NCI-H2107 treated with DMSO at 0.1 percent for 48 hours (cell line): ENCODE measurements around the gene TGM2.
"Not testable (repeated sequence)": the region's sequence is repeated elsewhere in the genome, so short reads cannot be mapped to it uniquely, and the experiment has no call there.

ENCODE experiments used
- DNase-seq: peaks from one replicate; lab custom pipeline; 2025; ENCODE audit not compliant: unreplicated experiment; lab: John Stamatoyannopoulos, UW

The TGM2 gene

DNA sequence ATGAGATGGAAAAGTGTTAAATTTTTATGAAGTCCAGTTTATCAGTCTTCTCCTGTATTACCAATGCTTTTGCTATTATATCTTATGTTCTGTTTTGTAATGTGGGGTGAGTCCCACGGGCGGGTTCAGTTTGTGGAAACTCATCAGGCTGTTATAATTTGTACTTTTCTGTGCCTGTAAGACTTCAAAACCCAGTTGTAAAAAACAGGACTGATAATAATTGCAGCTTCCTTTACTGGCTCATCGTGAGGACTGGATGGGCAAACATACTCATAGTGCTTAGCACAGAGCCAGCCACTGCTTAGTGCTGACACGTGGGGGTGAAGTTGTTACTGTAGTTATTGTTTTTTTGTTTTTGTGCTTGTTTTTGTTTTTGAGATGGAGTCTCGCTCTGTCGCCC is 45.6 kb downstream of the TGM2 start:
- DNase-seq, result no peak

DNA sequence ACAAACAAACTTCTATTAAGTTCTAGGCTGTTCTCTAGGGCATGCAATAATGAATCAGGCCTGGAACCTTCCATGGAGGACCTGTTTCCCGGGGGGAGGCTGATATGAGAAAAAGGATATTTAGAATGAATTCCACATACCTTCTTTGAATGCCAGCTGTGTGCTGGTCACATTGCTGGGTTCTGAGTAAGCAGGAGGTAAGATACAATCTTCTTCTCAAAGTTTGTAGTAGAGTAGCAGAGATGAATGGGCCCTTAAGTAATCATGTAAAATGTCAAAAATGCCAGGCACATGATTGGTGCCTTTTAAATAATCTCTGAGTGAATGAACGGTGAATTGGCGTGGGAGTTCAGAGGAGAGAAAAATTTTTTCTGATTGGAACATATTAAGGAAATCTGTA is 47.4 kb downstream of the TGM2 start:
- no peak for DNase-seq

DNA sequence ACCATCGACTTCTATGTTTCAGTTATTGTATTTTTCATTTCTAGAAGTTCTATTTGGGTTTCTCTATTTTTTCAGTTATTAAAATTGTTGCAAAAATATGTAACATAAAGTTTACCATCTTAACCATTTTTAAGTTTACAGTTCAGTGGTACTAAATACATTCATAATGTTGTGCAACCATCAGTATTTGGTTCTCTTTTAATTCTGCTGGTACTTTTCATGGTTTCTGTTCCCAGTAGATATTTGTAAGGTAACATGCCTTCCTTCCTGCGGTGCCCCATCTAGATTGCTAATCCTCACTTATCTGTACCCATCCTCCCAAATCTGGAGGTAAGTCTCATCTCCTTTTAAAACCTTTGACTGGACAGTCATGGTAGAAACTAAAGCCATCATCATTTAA is 47.9 kb downstream of the TGM2 start:
- DNase-seq, result no peak

DNA sequence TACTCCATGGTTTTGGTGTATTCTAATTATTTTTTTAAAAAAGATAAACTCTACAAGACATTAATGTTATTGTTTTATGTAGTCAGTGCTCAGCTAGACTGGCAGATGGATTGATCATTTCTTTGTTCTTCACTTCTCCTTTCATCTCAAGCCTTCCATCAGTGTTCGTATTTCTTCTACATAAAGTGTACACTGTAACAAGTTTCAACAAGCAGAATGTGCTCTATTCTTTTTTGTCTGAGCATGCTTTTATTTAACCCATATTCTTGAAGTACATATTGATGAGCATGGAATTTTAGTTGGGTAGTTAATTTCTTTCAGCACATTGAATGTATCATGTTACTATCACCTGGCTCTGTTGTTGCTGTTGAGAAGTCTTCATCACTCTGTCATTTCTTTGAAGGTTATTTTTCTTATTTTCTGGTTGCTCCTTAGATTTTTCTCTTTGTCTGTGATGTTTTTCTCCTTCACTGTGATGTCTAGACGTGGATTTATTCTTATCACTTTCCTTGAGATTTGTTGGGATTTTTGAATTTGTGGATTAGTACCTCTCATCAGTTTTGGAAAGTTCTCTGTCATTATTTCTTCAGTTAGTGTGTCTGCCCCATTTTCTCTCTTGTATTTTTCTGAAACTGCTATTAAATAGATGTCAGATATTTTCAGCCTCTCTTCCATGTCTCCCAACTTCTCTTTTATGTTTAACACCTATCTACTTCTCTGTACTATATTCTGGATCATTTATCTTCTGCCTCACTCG is 48.5 kb downstream of the TGM2 start:
- no peak for DNase-seq

DNA sequence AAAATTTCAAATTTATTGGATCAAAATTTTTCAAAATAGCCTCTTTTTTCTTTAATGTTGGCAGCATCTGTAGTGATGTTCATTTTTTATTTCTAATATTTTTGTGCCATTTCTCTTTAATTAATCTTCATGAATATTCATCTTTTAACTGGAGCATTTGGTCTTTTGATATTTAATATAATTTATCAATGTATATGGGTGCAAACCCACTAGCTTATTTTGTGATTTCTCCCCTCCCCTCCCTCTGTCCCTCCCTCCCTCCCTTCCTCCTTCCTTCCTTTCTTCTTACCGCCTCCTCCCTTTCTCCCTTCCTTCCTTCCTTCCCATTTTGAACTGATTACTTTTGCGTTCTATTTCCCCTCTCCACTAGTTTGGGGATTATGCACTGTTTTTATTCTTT is 49.2 kb downstream of the TGM2 start:
- no peak for DNase-seq

DNA sequence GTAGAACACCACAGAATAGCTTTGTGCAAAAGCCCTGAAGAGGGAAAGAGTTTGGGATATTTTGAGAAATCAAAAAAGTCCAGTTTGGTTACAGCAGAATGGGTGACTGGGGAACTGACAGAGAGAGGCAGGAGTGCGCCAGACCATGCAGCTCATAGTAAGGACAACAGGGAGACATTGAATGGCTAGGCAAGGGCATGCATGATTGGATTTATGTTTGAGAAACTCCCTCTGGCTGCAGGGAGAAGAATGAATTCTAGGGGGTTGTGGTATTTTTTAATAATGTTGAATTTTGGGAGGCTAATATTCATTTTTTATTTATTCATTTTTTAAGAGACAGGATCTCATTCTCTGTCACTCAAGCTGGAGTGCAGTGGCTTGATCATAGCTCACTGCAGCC is 49.9 kb downstream of the TGM2 start:
- DNase-seq, result no peak

DNA sequence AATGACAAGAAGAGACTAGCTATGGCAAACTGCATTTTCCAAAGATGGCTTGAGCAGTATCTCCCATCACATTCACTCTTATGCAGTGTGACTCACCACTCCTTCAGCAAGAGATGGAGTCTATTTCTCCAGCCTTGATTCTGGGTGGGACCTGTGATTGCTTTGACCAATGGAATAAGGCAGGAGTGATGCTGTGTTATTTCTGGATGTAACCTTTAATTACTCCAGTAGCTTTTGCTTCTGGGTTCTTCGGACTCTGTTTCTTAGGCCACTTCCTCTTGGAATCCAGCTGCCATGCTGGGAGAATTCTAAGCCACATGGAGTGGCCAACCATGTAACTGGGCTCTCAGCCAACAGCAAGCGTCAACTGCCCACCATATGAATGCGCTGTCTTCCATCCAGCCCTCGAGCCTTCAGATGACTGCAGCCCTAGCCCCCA is 50.7 kb downstream of the TGM2 start:
- no peak for DNase-seq

DNA sequence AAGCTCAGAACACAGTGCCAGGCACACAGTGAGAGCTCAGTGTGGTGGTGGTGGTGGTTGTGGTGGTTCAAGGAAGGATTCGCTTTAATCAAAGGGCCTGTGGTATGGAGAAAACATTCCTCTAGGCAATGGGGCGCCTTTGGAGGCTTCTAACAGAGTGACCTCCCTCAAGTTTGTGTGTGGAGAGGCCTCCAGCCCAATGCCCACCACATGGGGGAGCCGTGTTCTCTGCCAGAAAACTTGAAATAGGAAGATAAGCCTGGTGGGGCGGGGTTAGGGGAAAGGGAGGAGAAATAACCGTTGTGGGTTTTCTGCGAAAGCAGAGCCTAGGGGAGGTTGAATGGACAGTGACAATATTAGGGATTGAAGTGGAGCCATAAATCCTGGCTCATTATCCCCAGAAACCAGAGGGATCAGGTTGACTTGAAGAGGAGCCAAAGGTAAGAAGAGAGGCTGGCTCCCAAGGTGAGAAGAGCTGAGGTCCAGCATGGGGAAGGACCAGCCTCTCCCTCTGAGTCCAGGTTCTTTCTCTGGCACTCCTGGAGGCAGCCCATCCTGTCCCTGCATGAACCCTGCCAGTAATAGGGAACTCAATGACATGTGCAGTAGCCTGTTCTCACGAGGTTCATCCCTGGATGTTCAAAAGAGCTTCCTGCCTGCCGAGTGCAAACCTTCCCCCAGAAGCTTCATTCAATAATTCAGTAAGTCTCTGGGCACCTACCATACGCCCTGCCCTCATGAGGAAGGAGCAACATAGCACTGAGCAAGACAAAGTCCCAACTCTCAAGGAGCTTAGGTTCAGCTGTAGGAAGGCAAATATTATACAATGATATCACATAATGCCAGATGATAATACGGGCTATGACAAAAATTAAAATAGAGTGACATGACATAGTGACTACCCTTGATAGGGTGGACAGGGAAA is 51.4 kb downstream of the TGM2 start:
- no peak for DNase-seq

DNA sequence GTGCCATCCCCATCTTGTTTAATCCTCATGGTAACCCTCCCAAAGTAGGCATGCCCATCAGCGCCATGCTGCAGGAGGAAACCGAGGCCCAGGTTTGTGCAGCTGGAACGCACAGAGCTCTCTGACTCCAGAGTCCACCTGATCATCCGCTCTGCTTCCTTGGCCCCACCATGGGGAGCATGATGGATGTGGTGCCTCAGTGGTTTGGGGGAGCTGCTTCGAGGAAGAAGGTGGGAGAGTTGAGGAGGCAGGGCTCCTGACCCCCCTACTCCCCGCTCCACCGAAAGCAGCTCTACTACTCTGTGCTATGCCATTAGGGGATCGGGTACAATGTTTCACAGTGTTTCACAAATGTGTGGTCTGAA is 52.2 kb downstream of the TGM2 start:
- no peak for DNase-seq

DNA sequence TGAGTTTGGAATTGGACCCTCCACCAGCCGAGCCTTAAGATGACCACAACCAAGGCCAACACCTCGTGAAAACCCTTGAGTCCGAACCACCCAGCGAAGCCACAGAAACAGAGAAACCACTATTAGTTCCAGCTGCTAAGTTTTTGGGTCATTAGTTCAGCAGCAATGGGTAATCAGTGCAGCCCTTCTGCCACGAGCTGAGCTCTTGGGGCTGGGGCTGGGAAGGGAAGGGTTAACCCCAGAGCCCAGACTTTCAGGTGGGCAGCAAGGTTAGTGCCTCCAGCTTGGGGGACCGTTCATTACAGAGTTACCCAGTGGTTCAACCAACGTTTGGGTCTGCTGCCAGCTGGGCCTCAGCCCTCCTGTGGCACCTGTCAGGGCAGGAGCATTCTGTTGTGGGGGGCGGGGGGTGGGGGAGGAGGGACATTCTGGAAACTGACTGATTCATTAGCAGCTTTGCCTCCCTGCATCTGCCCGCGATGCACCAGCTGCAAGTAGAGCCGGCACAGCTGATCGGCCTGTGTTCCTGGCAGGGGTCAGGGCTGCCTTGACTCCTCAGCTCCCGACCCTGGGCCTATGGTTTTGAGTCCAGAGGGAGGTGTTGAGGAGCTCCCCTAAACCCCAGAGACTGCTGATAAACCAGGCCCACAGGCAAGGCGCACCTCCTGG is 52.7 kb downstream of the TGM2 start:
- DNase-seq, result no peak

DNA sequence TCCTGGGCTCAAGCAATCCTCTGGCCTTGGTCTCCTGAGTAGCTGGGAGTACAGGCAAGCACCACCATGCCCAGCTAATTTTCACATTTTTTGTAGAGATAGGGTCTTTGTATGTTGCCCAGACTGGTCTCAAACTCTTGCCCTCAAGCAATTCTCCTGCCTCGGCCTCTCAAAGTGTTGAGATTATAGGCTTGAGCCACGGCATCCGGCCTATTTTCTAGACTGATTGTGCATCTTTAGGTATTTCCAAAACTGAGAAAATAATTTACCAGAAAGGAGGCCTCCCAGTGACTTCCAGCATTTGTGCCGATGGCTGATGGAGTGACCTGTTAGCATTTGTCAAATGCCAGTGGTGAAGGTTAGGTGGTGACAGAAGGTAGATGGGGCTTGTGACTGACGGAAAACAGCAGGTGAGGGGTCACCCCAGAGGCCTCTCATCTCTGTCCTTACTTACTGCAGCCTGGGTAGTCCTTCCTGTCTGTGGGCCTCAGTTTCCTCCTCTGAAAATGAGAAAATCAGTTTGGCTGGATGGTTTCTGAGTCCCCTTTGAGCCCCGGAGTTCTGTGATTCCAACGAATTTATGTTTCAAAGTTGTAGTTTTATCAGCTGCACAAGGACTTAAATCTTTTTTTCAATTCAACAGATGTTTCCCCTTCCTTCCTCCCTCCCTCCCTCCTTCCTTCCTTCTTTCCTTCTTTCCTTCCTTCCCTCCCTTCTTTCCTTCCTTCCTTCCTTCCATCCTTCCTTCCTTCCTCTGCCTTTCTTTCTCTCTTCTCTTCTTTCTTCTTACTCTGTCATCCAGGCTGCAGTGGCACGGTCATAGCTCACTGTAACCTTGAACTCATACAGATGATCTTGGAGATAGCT is 53.5 kb downstream of the TGM2 start:
- no peak for DNase-seq

DNA sequence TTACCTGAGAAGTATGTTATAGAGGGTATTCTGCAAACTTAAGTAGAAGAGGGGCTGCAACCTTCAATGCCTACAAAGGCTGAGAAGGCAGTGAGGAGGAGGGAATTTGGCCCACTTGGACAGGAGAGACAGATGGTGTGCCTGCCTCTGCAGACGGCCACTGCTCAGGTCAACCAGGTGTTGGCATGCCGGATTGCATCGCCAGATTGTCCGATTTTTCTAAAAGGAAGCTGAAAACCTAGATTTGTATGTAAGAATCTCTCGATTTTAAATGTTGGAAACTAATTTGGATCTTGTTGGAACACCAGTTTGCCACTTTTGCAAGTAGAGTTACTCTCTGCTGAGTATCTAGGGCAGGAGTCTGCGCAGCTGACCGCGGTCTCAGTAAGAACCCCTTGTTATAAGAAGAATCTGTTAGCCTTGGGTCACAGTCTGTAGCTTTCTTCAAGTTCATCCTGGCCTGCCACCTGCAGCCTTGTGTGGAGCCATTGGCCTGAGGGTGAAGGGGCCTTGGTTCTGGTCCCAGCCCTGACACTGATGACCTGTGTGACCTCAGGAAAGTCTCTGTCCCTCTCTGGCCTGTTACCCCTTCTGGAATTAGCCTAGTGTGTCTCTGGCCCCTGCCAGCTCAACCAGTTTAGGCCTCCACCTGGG is 54.4 kb downstream of the TGM2 start:
- DNase-seq, result no peak

DNA sequence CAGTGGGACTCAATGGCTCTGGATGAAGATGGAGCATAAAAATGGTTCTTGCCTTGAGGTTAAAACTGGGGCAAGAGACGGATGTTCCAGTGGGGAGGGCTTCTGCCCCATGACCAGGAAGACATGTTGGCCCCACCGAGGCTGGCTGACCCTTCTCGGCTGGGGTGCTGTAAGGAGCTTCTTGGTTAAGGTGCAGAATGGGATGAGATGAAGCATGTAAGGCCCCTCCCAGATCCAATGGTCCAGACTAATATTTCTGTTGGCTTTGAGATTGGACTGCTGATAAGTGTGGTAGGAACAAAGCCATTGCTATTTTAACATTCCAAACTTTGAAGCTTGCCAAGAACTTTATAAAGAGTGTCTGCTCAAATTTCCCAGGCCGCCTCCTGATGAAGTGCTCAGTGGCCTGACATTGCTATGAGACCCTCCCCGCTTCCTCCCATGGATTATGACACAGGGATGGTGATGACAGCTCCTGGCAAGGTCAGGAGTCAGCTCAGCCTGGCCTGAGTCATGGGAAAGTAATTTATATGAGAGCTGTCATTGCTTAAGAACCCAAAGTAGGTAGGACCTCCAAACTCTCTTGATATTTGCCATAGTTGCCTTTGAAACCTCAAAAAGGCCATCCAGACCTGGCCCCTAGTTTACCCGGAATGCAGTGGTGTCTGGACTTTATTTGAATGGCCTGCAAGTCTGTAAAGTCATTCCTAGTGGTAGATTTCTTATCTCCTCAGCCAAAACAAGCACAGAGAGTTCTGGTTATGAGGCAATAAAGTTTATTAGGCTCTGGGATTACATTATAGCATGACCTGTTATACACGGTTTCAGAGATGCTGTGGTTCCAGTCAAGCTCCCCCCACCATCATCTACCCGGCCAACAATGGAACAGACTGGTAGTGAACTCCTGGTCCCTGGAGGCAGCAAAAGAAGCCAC is 55.2 kb downstream of the TGM2 start:
- DNase-seq, result no peak

DNA sequence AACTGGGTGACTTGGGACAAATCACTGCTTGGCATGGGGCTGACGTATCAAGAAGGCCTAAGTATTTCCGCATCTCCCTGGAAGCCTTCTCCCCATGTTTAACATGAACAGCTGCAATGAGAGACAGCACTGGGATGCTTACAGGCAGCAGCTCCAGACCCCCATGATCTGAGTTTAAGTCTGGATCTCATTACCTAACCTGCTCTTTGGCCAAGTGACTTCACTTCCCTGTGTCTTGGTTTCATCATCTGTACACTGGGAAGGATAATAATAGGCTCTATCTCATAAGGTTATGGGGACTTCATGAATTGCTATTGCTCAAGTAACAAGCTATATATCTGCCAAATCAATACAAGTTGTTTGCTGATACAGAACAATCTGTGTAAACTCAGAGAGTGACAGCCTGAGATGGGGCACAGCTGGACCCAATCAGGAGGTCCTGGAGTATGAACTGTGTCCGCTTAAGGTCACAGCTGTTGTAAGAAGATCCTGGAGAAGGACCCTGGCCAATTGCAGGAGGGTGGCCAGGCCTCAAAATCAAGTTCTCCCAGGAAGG is 56.0 kb downstream of the TGM2 start:
- no peak for DNase-seq

DNA sequence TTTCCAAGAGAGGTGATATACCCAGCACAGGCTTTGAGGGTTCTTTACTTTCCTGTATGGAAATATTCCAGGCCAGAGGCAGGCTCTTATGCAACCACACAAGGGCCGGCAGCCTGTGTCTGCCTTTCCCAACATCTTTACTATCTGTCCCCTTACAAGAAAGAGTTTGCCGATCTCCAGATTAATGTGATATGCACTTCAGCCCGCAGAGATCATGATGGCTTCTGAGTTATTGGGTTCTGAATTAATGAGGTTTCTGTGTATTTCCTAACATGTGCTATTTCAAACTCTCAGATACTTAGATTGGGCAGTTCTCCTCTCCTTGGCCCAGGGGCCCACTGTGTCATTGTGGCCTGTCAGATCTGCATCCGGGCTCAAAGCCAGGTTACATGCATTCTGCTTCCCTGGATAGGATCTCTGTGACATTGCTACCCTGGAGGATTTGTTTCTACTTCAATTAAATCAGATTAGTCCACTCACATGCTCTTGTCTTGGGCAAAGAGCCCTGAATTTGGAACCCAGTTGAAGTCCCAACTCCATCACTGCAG is 56.6 kb downstream of the TGM2 start:
- no peak for DNase-seq

DNA sequence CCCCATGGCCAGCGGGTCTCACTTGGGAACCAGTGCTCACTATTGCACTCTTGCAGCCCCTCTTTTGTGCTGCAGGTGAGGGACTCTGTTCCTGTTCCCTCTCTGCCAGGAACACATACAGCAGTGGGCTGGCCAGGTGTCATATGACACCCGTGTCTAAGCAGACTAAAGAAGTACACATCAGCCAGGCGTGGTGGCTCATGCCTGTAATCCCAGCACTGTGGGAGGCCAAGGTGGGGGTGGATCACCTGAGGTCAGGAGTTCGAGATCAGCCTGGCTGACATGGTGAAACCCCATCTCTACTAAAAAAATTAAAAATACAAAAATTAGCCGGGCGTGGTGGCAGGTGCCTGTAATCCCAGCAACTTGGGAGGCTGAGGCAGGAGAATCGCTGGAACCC is 57.2 kb downstream of the TGM2 start:
- not testable (repeated sequence) for DNase-seq

DNA sequence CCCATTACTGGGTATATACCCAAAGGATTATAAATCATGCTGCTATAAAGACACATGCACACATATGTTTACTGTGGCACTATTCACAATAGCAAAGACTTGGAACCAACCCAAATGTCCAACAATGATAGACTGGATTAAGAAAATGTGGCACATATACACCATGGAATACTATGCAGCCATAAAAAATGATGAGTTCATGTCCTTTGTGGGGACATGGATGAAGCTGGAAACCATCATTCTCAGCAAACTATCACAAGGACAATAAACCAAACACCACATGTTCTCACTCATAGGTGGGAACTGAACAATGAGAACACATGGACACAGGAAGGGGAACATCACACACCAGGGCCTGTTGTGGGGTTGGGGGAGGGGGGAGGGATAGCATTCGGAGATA is 57.7 kb downstream of the TGM2 start:
- not testable (repeated sequence) for DNase-seq

DNA sequence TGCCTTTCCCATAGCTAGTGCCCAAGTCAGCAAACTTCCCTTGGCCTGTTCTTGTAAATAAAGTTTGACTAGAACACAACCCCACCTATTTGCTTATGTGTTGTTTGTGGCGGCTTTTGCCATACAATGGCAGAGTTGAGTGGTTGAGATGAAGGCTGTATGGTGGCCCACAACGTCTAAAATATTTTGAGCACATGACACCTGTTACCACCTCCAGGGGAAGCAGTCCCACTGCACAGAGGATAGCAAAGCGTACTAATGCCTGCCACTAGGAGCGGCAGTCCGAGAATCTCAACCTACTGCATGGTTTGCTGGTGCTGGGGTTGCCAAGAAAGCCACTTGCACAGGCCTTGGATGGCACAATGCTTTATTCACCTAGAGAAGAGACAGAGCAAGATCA is 58.6 kb downstream of the TGM2 start:
- no peak for DNase-seq

DNA sequence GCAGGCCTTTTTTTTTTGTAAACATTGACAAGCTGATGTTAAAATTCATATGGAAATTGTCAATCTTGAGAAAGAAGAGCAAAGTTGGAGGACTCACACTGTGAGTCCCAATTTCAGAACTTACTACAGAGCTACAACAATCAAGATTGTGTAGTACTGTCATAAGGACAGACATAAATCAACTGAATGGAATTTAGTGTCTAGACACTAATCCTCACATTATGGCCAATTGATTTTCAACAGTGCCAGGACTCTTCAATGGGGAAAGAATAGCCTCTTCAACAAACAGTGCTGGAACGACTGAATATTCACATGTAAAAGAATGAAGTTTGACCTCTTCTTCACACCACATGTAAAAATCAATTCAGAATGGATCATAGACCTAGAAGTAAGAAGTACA is 60.8 kb downstream of the TGM2 start:
- no peak for DNase-seq
